ENCODE measurements around the gene SAA1.

Gene SAA1

GRCh38 chr11:18265949-18266348 lies at the start of gene SAA1:
Gene SAA1, plus strand, starts transcription at chr11:18266264. Its CDS starts 624 bp downstream, at chr11:18266888.
- DNase-seq (ENCODE audit: low spot score in 2 of 2) (no peak), ATAC-seq (replicated peaks; ENCODE audit: extremely low read depth, poor library complexity, severe bottlenecking) (no peak)
- no peaks in the 10 kb centered on the region for H3K36me3 Mint-ChIP-seq (ENCODE audit: insufficient read depth)
- no peaks in the 10 kb centered on the region for H3K9me3 Mint-ChIP-seq
- peaks cover 14% of the 10 kb centered on the region for H3K4me1 Mint-ChIP-seq
- no peak within 1 kb of the TSS for H3K27ac Mint-ChIP-seq (ENCODE audit: low read depth)
- H3K27me3 Mint-ChIP-seq, result no peaks in the 10 kb centered on the region
- H3K4me3 Mint-ChIP-seq, result no peak within 1 kb of the TSS

GRCh38 chr11:18221274-18221876 lies 44.7 kb upstream of the SAA1 start:
- no peaks in the 10 kb centered on the region for H3K9me3 Mint-ChIP-seq
- peaks cover 18% of the 10 kb centered on the region for H3K27me3 Mint-ChIP-seq
- H3K27ac Mint-ChIP-seq (ENCODE audit: low read depth), result no peak overlapping the region
- H3K36me3 Mint-ChIP-seq (ENCODE audit: insufficient read depth), result no peaks in the 10 kb centered on the region
- ATAC-seq (replicated peaks; ENCODE audit: extremely low read depth, poor library complexity, severe bottlenecking) (no peak), DNase-seq (ENCODE audit: low spot score in 2 of 2) (no peak)
- H3K4me1 Mint-ChIP-seq, result no peaks in the 10 kb centered on the region
- H3K4me3 Mint-ChIP-seq, result no peak overlapping the region

GRCh38 chr11:18222814-18223421 lies 43.1 kb upstream of the SAA1 start:
- Mint-ChIP-seq H3K27me3 (peaks cover 8% of the 10 kb centered on the region), H3K4me3 (no peak overlapping the region), H3K27ac (ENCODE audit: low read depth) (no peak overlapping the region), H3K4me1 (no peaks in the 10 kb centered on the region), H3K9me3 (no peaks in the 10 kb centered on the region), H3K36me3 (ENCODE audit: insufficient read depth) (no peaks in the 10 kb centered on the region)
- ATAC-seq (replicated peaks; ENCODE audit: extremely low read depth, poor library complexity, severe bottlenecking), result no peak
- DNase-seq (ENCODE audit: low spot score in 2 of 2), result no peak

GRCh38 chr11:18223591-18224387 lies 42.3 kb upstream of the SAA1 start:
- H3K9me3 Mint-ChIP-seq, result no peaks in the 10 kb centered on the region
- DNase-seq (ENCODE audit: low spot score in 2 of 2) (no peak), ATAC-seq (replicated peaks; ENCODE audit: extremely low read depth, poor library complexity, severe bottlenecking) (no peak)
- no peaks in the 10 kb centered on the region for H3K27me3 Mint-ChIP-seq
- no peak overlapping the region for H3K27ac Mint-ChIP-seq (ENCODE audit: low read depth)
- no peaks in the 10 kb centered on the region for H3K4me1 Mint-ChIP-seq
- H3K36me3 Mint-ChIP-seq (ENCODE audit: insufficient read depth), result no peaks in the 10 kb centered on the region
- no peak overlapping the region for H3K4me3 Mint-ChIP-seq

GRCh38 chr11:18225913-18226312 lies 40.2 kb upstream of the SAA1 start:
- ATAC-seq (replicated peaks; ENCODE audit: extremely low read depth, poor library complexity, severe bottlenecking) (no peak), DNase-seq (ENCODE audit: low spot score in 2 of 2) (no peak)
- Mint-ChIP-seq H3K4me1 (no peaks in the 10 kb centered on the region), H3K27me3 (no peaks in the 10 kb centered on the region), H3K27ac (ENCODE audit: low read depth) (no peak overlapping the region), H3K4me3 (no peak overlapping the region), H3K9me3 (no peaks in the 10 kb centered on the region), H3K36me3 (ENCODE audit: insufficient read depth) (no peaks in the 10 kb centered on the region)

- Mint-ChIP-seq H3K4me1 (no peaks in the 10 kb centered on the region), H3K9me3 (no peaks in the 10 kb centered on the region), H3K36me3 (ENCODE audit: insufficient read depth) (no peaks in the 10 kb centered on the region), H3K27me3 (peaks cover 10% of the 10 kb centered on the region), H3K4me3 (no peak overlapping the region), H3K27ac (ENCODE audit: low read depth) (no peak overlapping the region)
- ATAC-seq (replicated peaks; ENCODE audit: extremely low read depth, poor library complexity, severe bottlenecking) (no peak), DNase-seq (ENCODE audit: low spot score in 2 of 2) (no peak)
These were observed 36.6 kb upstream of the SAA1 start for GRCh38 chr11:18229501-18229900.

- no peak overlapping the region for H3K4me3 Mint-ChIP-seq
- no peaks in the 10 kb centered on the region for H3K4me1 Mint-ChIP-seq
- no peaks in the 10 kb centered on the region for H3K9me3 Mint-ChIP-seq
- peaks cover 17% of the 10 kb centered on the region for H3K27me3 Mint-ChIP-seq
- H3K27ac Mint-ChIP-seq (ENCODE audit: low read depth), result no peak overlapping the region
- ATAC-seq (replicated peaks; ENCODE audit: extremely low read depth, poor library complexity, severe bottlenecking) (no peak), DNase-seq (ENCODE audit: low spot score in 2 of 2) (no peak)
- no peaks in the 10 kb centered on the region for H3K36me3 Mint-ChIP-seq (ENCODE audit: insufficient read depth)
These were observed 35.2 kb upstream of the SAA1 start for GRCh38 chr11:18230859-18231258.

DNA sequence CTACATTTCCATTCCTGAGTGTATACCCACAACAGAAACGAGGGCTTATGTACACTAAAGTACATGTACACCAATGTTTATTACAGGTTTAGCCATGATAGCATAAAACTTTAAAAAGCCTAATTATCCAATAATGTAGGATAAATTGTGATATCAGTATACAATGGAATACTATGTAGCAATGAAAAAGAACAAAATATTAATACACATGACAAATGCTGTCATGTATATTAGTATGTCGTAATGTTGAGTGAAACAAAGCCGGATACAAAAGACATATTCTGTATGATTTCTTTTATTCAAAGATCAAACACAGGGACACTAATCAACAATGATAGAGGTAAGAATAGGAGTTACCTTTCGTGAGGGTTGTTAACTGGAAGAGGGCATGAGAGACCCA lies 32.2 kb upstream of the SAA1 start:
- peaks cover 40% of the 10 kb centered on the region for H3K27me3 Mint-ChIP-seq
- H3K4me1 Mint-ChIP-seq, result no peaks in the 10 kb centered on the region
- H3K9me3 Mint-ChIP-seq, result no peaks in the 10 kb centered on the region
- DNase-seq (ENCODE audit: low spot score in 2 of 2) (no peak), ATAC-seq (replicated peaks; ENCODE audit: extremely low read depth, poor library complexity, severe bottlenecking) (no peak)
- no peak overlapping the region for H3K4me3 Mint-ChIP-seq
- H3K36me3 Mint-ChIP-seq (ENCODE audit: insufficient read depth), result no peaks in the 10 kb centered on the region
- no peak overlapping the region for H3K27ac Mint-ChIP-seq (ENCODE audit: low read depth)

DNA sequence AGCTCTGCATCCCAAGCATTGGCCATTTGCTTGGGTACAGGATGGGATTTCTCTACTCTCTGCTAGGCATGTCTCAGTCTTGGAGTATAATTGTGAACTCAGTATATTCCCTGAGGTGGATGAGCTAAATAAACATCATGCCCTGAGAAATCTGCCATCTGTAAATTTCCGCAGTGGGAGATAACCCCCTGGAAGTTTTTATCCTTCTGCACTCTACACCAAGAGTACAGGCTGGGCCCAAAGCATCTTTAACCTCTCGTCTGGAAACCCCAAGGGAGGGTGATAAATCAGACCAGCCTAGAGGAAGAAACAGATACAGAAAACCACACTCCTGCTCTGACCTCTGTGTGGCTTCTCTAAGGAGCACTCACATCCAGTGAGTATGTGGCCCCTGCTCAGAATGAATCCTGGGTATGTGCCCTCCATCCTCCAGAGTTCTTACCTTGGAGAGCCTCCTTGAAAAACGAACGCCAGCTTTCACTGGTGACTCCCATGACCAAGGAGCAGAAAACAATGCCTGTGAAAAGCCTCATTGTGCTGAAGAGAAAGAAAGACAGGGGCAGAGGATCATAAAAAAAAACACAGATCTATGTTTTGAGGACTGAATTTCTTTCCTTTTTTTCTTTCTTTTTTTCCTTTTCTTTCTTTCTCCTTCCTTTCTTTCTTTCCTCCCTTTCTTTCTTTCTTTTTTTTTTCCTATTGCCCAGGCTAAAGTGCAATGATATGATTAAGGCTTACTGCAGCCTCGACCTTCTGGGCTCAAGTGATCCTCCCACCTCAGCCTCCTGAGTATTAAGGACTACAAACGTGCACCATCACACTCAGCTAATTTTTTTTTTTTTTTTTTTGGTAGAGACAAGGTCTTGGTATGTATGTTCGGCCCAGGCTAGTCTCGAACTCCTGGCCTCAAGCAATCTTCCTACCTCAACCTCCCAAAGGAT lies 30.4 kb upstream of the SAA1 start:
- H3K4me3 Mint-ChIP-seq, result no peak overlapping the region
- no peaks in the 10 kb centered on the region for H3K9me3 Mint-ChIP-seq
- no peaks in the 10 kb centered on the region for H3K4me1 Mint-ChIP-seq
- DNase-seq (ENCODE audit: low spot score in 2 of 2), result no peak
- no peak for ATAC-seq (replicated peaks; ENCODE audit: extremely low read depth, poor library complexity, severe bottlenecking)
- H3K27ac Mint-ChIP-seq (ENCODE audit: low read depth), result no peak overlapping the region
- no peaks in the 10 kb centered on the region for H3K36me3 Mint-ChIP-seq (ENCODE audit: insufficient read depth)
- H3K27me3 Mint-ChIP-seq, result peaks cover 57% of the 10 kb centered on the region

DNA sequence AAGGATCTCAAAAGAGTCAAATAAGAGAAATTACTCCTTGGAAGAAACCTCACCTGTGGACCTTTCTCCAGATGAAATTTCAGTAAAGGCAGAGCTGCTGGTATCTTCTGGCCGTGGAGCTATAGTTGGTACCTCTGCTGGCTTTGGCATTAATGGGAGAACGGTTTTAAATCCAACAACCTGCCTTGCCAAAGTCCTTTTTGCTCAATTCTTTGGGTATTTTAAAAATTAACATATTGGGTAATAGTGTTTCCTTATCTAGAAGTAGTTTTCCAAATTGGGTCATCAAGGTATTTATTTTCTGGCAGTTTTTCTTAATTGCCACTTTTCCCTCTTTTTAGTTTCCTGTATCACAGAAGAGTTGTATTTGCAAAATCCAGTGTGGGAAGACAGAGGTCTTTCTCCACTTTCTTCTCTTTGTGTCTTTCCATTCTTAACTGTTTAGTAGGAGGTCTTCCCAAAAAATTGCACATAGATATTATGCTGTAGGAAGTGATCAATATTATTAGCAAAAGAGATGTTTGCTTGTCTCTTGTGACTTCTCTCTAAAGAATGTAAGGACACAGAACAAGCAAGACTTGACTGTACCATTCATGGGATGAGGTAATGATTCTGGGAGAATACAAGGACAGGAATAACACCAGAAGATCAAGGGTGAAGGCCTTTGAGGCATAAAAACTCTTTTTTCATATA lies 29.3 kb upstream of the SAA1 start, which contains the start of gene SAA4:
SAA4 (minus strand) TSS at position 139 of the 693 bp plus-strand sequence. CDS start 876 bp downstream, outside the sequence.
- no peak within 1 kb of the TSS for H3K4me3 Mint-ChIP-seq
- no peak for ATAC-seq (replicated peaks; ENCODE audit: extremely low read depth, poor library complexity, severe bottlenecking)
- H3K9me3 Mint-ChIP-seq, result no peaks in the 10 kb centered on the region
- no peak within 1 kb of the TSS for H3K27ac Mint-ChIP-seq (ENCODE audit: low read depth)
- peaks cover 62% of the 10 kb centered on the region for H3K27me3 Mint-ChIP-seq
- H3K4me1 Mint-ChIP-seq, result no peaks in the 10 kb centered on the region
- H3K36me3 Mint-ChIP-seq (ENCODE audit: insufficient read depth), result no peaks in the 10 kb centered on the region
- no peak for DNase-seq (ENCODE audit: low spot score in 2 of 2)

- Mint-ChIP-seq H3K9me3 (no peaks in the 10 kb centered on the region), H3K4me3 (no peak overlapping the region), H3K27me3 (peaks cover 52% of the 10 kb centered on the region), H3K4me1 (peaks cover 5% of the 10 kb centered on the region), H3K36me3 (ENCODE audit: insufficient read depth) (peaks cover 3% of the 10 kb centered on the region), H3K27ac (ENCODE audit: low read depth) (no peak overlapping the region)
- ATAC-seq (replicated peaks; ENCODE audit: extremely low read depth, poor library complexity, severe bottlenecking) (no peak), DNase-seq (ENCODE audit: low spot score in 2 of 2) (no peak)
These were observed 26.4 kb upstream of the SAA1 start for GRCh38 chr11:18239655-18240054.

Data from central memory CD8-positive, alpha-beta T cell (primary cell).